HUDEP-2 (cell line): ENCODE results near the gene TRPV5.

Experiments used
- DNase-seq, 76 experiments: peaks; one replicate each; lab custom pipeline; 2025; ENCODE audit not compliant: unreplicated experiment in 76 of 76; lab: John Stamatoyannopoulos, UW

TRPV5 gene

GRCh38 chr7:142889816-142890215 is 43.7 kb downstream of the TRPV5 start:
- DNase-seq, result no peak

GRCh38 chr7:142887282-142888015 is 46.1 kb downstream of the TRPV5 start:
- no peak for DNase-seq

DNA sequence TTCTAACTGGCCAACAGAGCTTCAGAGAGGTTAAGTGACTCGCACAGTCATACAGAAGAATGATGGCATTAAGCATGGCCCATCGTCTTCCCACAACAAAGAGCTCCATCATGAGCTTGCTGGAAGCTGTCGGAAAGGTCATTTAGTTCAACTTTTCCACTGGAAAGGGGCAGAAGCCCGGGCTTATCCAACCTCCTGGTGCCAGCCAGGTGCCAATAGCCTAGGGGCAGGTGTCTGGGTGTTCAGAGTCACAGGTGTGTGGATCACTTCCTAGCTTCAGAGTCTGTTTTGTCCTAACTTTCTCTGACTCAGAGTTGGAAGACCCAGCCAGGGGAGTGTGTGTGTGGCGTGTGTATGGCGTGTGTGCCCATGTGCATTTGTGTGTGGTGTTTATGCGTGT is 46.7 kb downstream of the TRPV5 start:
- no peak for DNase-seq

GRCh38 chr7:142885311-142886230 is 48.0 kb downstream of the TRPV5 start, which contains the start of gene TRPV6:
TRPV6 (minus strand) TSS chr7:142885745.
- DNase-seq, result no peak

DNA sequence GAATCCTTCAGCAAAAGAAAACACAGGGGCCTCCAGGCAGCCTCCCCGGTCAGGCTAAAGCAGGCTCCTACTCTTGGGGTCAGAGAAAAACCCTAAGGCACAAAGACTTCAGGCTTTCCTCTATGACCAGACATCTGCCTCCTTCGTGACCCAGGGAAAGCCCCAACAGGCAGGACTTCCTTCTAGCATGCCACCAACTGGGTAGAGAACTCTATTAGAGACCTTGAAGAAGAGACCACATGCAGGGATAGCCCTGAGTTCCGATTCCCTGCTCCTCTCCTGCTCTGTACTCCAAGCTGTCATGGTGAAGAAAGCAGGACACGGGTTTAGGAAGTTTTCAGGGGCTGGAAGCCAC is 49.3 kb downstream of the TRPV5 start:
- DNase-seq, result no peak

- no peak for DNase-seq
Observed at GRCh38 chr7:142883571-142884285, 49.8 kb downstream of the TRPV5 start.

DNA sequence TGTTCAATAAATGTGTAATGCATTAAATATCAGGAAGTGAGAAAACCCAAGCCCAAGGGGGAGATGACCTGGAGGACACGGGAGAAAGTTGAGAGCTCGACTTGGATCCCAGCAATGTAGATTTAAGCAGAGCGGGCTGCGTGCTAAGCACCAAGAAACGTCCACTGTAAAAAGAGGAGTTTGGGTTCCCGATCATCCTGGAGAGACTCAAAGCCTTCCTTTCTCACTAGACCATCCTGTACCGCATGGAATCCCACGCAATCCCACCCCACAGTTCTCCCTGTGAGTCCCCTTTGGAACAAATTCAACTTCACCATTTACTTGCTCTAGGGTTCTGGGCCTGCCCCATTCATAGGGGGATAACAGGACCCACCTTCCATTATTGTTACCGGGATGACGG is 50.4 kb downstream of the TRPV5 start:
- no peak for DNase-seq

DNA sequence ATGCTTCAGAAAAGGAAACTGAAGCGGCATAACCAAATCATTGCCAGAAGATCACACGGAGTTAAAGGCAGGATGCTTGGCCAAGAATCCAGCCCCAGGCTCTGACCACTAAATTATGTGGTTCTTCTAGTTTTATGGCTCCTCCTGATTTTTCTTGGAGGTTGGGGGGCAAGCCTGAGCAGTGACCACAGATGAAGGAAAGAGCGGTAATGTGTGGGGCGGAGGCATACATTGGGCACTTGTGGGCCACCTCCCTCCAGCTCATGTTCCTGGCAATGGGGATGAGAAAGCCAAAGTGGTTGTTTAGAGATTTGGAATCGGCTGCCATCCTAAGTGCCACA is 51.2 kb downstream of the TRPV5 start:
- no peak for DNase-seq

- DNase-seq, result no peak
Observed at GRCh38 chr7:142881586-142882337, 51.8 kb downstream of the TRPV5 start.

- DNase-seq, result peak in 57 of 76 experiments; percentile 12 to 70 (median 31)
Observed at GRCh38 chr7:142880876-142881505, 52.6 kb downstream of the TRPV5 start.

DNA sequence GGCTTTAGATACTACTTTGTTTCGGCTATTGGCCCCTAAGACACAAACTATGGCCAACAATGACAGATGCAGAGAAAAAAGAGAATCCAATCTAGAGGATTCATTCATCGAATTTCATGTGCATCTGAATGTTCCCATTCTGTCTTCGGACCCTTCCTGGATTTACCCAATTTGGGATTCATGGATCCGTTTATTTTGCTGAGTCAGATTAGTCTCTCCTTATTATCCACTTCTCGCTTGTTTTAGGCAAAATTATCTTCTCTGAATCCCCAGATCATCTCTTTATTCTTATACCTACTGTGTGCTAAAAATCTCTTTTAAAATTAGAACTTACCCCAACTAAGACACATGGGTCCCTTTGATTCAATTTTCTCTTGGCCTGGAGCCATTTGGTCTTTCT is 54.5 kb downstream of the TRPV5 start:
- DNase-seq, result no peak

DNA sequence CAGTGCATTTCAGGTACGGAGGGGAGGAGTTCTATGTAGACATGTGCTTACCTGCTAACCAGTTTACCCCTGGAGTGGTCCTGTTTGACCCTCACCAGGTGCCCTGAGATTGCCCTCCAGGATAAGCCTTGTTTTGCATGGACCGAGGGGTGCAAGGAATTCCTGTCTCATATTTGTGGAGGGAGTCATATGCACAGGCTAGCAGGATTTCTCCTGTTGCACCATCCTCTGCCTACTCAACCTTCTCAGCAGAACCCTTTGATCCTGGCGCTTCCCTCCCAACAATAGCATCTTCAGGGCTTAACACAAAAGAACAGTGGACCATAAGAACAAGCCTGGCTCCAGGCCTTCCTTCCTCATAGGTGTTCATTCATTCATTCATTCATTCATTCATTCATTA is 55.2 kb downstream of the TRPV5 start:
- DNase-seq, result no peak

GRCh38 chr7:142876991-142877910 is 56.3 kb downstream of the TRPV5 start:
- no peak for DNase-seq

GRCh38 chr7:142876236-142876960 is 57.1 kb downstream of the TRPV5 start:
- DNase-seq, result no peak

- DNase-seq, result no peak
Observed at GRCh38 chr7:142875456-142875855, 58.1 kb downstream of the TRPV5 start.

DNA sequence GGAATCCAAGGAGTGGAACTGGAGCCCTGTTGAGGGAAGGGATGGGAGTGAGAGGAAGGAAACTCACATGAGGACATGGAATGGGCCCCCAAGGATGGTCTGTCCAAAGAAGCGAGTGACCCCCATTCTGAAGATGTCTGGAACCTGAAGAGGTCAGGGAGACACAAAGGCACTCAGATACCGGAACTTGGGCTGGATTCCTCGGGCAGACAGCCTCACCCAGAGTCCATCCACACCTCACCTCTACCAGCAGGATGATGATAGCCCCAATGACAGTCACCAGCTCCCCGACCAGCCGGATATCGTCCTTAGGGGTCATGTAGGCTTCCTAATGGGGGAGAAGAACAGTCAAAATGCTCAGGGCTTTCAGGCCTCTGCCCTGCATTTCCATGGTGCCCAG is 58.7 kb downstream of the TRPV5 start:
- no peak for DNase-seq

GRCh38 chr7:142874409-142874808 is 59.1 kb downstream of the TRPV5 start:
- no peak for DNase-seq

DNA sequence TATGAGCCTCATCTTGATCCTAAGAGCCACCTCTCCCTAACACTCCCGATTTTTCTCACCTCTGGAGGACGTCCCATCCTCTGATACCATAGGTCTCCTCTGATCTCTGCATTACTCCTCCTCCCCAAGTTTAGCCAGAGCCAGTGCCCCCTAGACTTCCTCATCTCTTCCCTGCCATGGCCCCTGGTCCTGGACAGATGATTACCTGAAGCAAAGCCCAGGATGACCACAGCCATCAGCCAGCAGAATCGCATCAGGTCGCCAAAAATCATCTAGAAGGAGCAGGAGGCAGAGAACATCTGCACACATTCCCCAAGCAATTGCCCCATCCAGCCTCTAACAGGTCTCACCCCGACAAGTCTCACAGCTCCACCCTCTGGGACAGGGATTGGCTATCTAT is 59.7 kb downstream of the TRPV5 start:
- no peak for DNase-seq
